ENCODE results near the gene DUSP16. TPM values are rescaled to one million over a fixed set of nuclear protein-coding genes. Genes with fewer than 3 reads are reported as not detected.
"Not testable (repeated sequence)": the region's sequence is repeated elsewhere in the genome, so short reads cannot be mapped to it uniquely, and the experiment has no call there.

Gene DUSP16
- total RNA-seq, 2 donors from 2014 or later, result 9.6 to 18.7 TPM

GRCh38 chr12:12586879-12587675 lies 24.4 kb upstream of the DUSP16 start:
- no peak overlapping the region for H3K4me3 ChIP-seq
- no peaks in the 10 kb centered on the region for H3K9me3 ChIP-seq
- H3K27ac ChIP-seq, result no peak overlapping the region
- no peak for TF ChIP-seq CTCF (IDR thresholded peaks at IDR 0.05)
- H3K4me1 ChIP-seq, result no peaks in the 10 kb centered on the region
- no peaks in the 10 kb centered on the region for H3K36me3 ChIP-seq
- DNase-seq (ENCODE audit: low spot score), result no peak
- no peaks in the 10 kb centered on the region for H3K27me3 ChIP-seq

- no peak for DNase-seq (ENCODE audit: low spot score)
- H3K9me3 ChIP-seq, result no peaks in the 10 kb centered on the region
- H3K36me3 ChIP-seq, result no peaks in the 10 kb centered on the region
- H3K4me3 ChIP-seq, result no peak overlapping the region
- H3K4me1 ChIP-seq, result no peaks in the 10 kb centered on the region
- H3K27me3 ChIP-seq, result no peaks in the 10 kb centered on the region
- no peak for TF ChIP-seq CTCF (IDR thresholded peaks at IDR 0.05)
- no peak overlapping the region for H3K27ac ChIP-seq
Measured at GRCh38 chr12:12585115-12585863, 22.6 kb upstream of the DUSP16 start.

GRCh38 chr12:12583510-12584178 lies 21.0 kb upstream of the DUSP16 start:
- Histone ChIP-seq H3K4me3 (no peak overlapping the region), H3K27ac (no peak overlapping the region), H3K27me3 (no peaks in the 10 kb centered on the region), H3K9me3 (no peaks in the 10 kb centered on the region), H3K4me1 (no peaks in the 10 kb centered on the region), H3K36me3 (no peaks in the 10 kb centered on the region)
- no peak for DNase-seq (ENCODE audit: low spot score)
- no peak for TF ChIP-seq CTCF (IDR thresholded peaks at IDR 0.05)

GRCh38 chr12:12582895-12583303 lies 20.2 kb upstream of the DUSP16 start:
- Histone ChIP-seq H3K4me1 (no peaks in the 10 kb centered on the region), H3K4me3 (no peak overlapping the region), H3K27me3 (no peaks in the 10 kb centered on the region), H3K9me3 (no peaks in the 10 kb centered on the region), H3K27ac (no peak overlapping the region), H3K36me3 (no peaks in the 10 kb centered on the region)
- TF ChIP-seq CTCF (IDR thresholded peaks at IDR 0.05), result no peak
- DNase-seq (ENCODE audit: low spot score), result no peak

GRCh38 chr12:12582193-12582881 lies 19.7 kb upstream of the DUSP16 start:
- Histone ChIP-seq H3K27me3 (no peaks in the 10 kb centered on the region), H3K4me1 (no peaks in the 10 kb centered on the region), H3K27ac (no peak overlapping the region), H3K9me3 (no peaks in the 10 kb centered on the region), H3K4me3 (no peak overlapping the region), H3K36me3 (no peaks in the 10 kb centered on the region)
- no peak for DNase-seq (ENCODE audit: low spot score)
- no peak for TF ChIP-seq CTCF (IDR thresholded peaks at IDR 0.05)

GRCh38 chr12:12580716-12581115 lies 18.1 kb upstream of the DUSP16 start:
- H3K27me3 ChIP-seq; H3K4me1 ChIP-seq; H3K36me3 ChIP-seq; H3K9me3 ChIP-seq; H3K27ac ChIP-seq; DNase-seq (ENCODE audit: low spot score); H3K4me3 ChIP-seq: not testable (repeated sequence)

Data from right atrium auricular region (tissue), 2 donors.